Kidney (tissue), 14 donors: ENCODE measurements around the gene SMAD4. TPM values are rescaled to one million over a fixed set of nuclear protein-coding genes. Genes with fewer than 3 reads are reported as not detected.

Experiments used
- DNase-seq, 5 donors: peaks; one replicate each; pipeline ENCODE4 v3.0.0-alpha.2; 2013 to 2020
- FAIRE-seq: peaks from 2 replicates; lab custom pipeline; 2012; peaks lifted over from hg19 to GRCh38; lab: Jason Lieb, UNC
- H3K27ac ChIP-seq, 2 donors: one replicate each; pipeline ENCODE4 v1.7.0; 2013; ENCODE audit warnings: low read depth in 2 of 2, low read length in 2 of 2, inconsistent platforms in 1 of 2
- H3K27me3 ChIP-seq: one replicate; pipeline ENCODE4 v1.7.1; 2013; ENCODE audit warnings: low read length, inconsistent platforms; ENCODE audit not compliant: control insufficient read depth, insufficient read depth
- H3K36me3 ChIP-seq, 3 donors: one replicate each; pipeline versions ENCODE4 v1.7.0 to v1.7.1; 2013; ENCODE audit warnings: low read length in 3 of 3, control low read depth in 1 of 3, inconsistent platforms in 1 of 3; ENCODE audit not compliant: insufficient read depth in 3 of 3, control insufficient read depth in 2 of 3
- H3K4me1 ChIP-seq, 3 donors: one replicate each; pipeline versions ENCODE4 v1.7.0 to v1.7.1; 2013; ENCODE audit warnings: low read length in 3 of 3, inconsistent platforms in 1 of 3, low read depth in 1 of 3; ENCODE audit not compliant: control insufficient read depth in 2 of 3, insufficient read depth in 2 of 3
- H3K4me3 ChIP-seq, 3 donors: one replicate each; pipeline versions ENCODE4 v1.7.0 to v1.8.1; 2013; ENCODE audit warnings: low read length in 3 of 3, control low read depth in 1 of 3, inconsistent platforms in 1 of 3
- H3K9ac ChIP-seq, 3 donors: one replicate each; pipeline versions ENCODE4 v1.7.0 to v1.7.1; 2013; ENCODE audit warnings: low read length in 3 of 3, control low read depth in 1 of 3, inconsistent platforms in 1 of 3
- H3K9me3 ChIP-seq, 3 donors: one replicate each; pipeline versions ENCODE4 v1.7.0 to v1.7.1; 2013; ENCODE audit warnings: low read length in 3 of 3, control low read depth in 1 of 3, inconsistent platforms in 1 of 3; ENCODE audit not compliant: control insufficient read depth in 2 of 3, insufficient read depth in 1 of 3
- CTCF ChIP-seq: IDR thresholded peaks from 3 replicates; pipeline ENCODE4 v1.5.1; 2012; ENCODE audit warnings: mild to moderate bottlenecking, moderate library complexity, borderline replicate concordance; ENCODE audit not compliant: insufficient read depth; ENCODE audit errors: extremely low read depth
- intact Hi-C: fragments of 100-400 bp; cut with DNase I; formaldehyde crosslinking; loops from one replicate; pipeline ENCODE4 v1.11.1; 2022
- polyA plus RNA-seq: library from polyadenylated mRNA; stranded (reverse); fragments of 350-450 nt; fragmentation: Illumina TruSeq; extraction: RNeasy Lipid Tissue Mini Kit (QIAGEN cat#74804); gene quantifications from one replicate; pipeline ENCODE4 v1.2.3, GENCODE V29; 2014; ENCODE audit warnings: low read depth, low replicate concordance; ENCODE audit not compliant: insufficient read depth
- total RNA-seq: library from RNA; stranded (reverse); fragmentation: NEBNext Ultra II Directional; extraction: Animal tissue kit (Norgen Biotek cat#: 25700); gene quantifications from one replicate; pipeline ENCODE4 v1.2.1, GENCODE V29; 2021
- donor health status: control.
- donor health status: control.
- donor health status: control.
- donor health status: control.
- donor health status: control.
- donor health status: DM: yes; HTN: yes; CAD: no.
- donor health status: Normal renal cell carcinoma (clear cell type).

The SMAD4 gene
- total and polyA plus RNA-seq, 2 donors from 2014 or later = 22.2 to 126 TPM

- H3K27me3 ChIP-seq = no peaks in the 10 kb centered on the region
- TF ChIP-seq CTCF = no peak
- H3K27ac ChIP-seq = no peak overlapping the region
- DNase-seq = peak in 2 of 5 donors; percentile 23 to 29
- H3K9ac ChIP-seq = no peak overlapping the region
- no peak for FAIRE-seq
- no peaks in the 10 kb centered on the region for H3K9me3 ChIP-seq
- H3K4me1 ChIP-seq = peaks cover 0 to 6% (median 0%) of the 10 kb centered on the region in 3 donors
- no peak overlapping the region for H3K4me3 ChIP-seq
- intact Hi-C loops = no loop called here
- no peaks in the 10 kb centered on the region for H3K36me3 ChIP-seq
Observed at GRCh38 chr18:51132256-51132935, 102.4 kb downstream of the SMAD4 start.

DNA sequence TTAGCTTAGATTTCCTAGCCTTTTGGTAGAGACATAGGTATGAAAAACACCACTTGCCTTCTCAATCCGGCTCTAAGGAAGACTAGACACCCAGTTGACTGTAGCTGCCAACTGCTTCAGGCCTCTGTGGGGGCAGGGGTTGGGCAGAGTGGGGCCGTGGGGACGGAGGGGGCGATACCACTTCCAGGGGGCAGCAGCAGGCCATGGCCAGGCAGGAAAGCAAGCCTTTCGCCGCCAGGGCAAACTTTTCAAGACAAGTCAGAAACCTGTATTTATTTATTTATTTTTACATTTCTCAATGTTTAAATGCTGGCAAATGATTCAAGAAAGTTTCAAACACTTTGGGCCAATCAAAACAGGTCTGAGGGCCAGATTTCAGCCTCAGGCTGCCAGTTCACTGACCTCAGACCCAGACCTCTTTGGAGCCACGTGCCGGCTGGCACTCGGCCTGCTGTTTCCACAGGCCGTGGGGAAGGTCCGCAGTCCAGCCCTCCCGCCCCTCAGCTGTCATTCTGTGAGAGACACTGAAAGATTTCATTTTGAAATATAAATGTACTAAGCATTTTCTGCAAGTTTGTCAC lies 103.7 kb downstream of the SMAD4 start:
- Histone ChIP-seq H3K9ac (peak overlapping the region in 1 of 3 donors; percentile 34), H3K4me1 (peaks cover 0 to 6% (median 0%) of the 10 kb centered on the region in 3 donors), H3K4me3 (no peak overlapping the region), H3K27ac (no peak overlapping the region), H3K36me3 (no peaks in the 10 kb centered on the region), H3K9me3 (no peaks in the 10 kb centered on the region), H3K27me3 (no peaks in the 10 kb centered on the region)
- peak in 1 of 5 donors; percentile 13 for DNase-seq
- FAIRE-seq = no peak
- intact Hi-C loops = no loop called here
- TF ChIP-seq CTCF = peak; percentile 9

Other genes starting within 250 kb of the SMAD4 start
- 2.9 TPM for gene MRO, start 210.2 kb upstream of the SMAD4 start, total RNA-seq
- gene MRO, start 210.2 kb upstream of the SMAD4 start, polyA plus RNA-seq = 6.9 TPM
- gene ME2, start 151.1 kb upstream of the SMAD4 start, total RNA-seq = 32.8 TPM
- 20.5 TPM for gene ME2, start 151.1 kb upstream of the SMAD4 start, polyA plus RNA-seq
- 14.8 TPM for gene ELAC1, start 62.2 kb upstream of the SMAD4 start, total RNA-seq
- gene ELAC1, start 62.2 kb upstream of the SMAD4 start, polyA plus RNA-seq = 11.7 TPM
- 36.6 TPM for gene MEX3C, start 167.5 kb downstream of the SMAD4 start, total RNA-seq
- 9.5 TPM for gene MEX3C, start 167.5 kb downstream of the SMAD4 start, polyA plus RNA-seq